ENCODE data around the gene RNF212B.

The RNF212B gene

DNA sequence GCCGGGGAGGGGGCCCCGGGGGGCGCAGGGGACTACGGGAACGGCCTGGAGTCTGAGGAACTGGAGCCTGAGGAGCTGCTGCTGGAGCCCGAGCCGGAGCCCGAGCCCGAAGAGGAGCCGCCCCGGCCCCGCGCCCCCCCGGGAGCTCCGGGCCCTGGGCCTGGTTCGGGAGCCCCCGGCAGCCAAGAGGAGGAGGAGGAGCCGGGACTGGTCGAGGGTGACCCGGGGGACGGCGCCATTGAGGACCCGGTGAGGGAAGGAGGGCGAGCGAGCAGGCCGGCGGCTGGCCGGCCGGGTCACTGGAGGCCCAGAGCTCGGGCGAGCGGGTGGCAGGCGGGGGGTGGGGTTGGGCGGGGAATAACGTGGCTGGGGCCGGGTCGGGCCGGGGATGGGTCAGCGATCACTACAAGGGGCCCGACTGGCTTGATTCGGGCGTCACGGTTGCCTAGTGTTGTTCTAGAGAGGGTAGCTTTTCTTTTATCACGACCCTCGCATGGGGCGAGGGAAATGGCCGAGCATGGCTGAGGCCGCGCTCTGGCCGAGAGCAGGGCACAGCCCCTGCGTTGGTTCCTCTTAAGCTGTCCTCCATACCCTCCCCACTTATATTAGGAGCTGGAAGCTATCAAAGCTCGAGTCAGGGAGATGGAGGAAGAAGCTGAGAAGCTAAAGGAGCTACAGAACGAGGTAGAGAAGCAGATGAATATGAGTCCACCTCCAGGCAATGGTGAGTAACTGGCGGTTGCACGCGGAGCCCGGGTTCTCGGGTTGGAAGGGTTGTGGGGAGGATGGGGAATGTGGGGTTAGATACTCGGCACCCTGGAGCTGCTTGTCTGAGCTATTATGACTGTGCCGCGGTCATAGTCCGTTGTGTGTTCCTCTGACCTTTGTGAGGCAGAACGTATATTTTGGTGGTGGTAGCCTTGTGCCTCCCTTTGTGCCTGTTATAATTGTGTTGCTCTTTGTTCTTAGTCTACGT, 84.1 kb downstream of the RNF212B start:
- peak; percentile 50 for DNase-seq
